ENCODE results near the gene NTRK2. TPM values are rescaled to one million over a fixed set of nuclear protein-coding genes. Genes with fewer than 3 reads are reported as not detected.

Gene NTRK2
- total and polyA plus RNA-seq, 10 of the 15 experiments (the other 5 are each of a cell fraction or from before 2014, with no cell fraction given) = 0.42 to 4.6 (median 0.65) TPM

DNA sequence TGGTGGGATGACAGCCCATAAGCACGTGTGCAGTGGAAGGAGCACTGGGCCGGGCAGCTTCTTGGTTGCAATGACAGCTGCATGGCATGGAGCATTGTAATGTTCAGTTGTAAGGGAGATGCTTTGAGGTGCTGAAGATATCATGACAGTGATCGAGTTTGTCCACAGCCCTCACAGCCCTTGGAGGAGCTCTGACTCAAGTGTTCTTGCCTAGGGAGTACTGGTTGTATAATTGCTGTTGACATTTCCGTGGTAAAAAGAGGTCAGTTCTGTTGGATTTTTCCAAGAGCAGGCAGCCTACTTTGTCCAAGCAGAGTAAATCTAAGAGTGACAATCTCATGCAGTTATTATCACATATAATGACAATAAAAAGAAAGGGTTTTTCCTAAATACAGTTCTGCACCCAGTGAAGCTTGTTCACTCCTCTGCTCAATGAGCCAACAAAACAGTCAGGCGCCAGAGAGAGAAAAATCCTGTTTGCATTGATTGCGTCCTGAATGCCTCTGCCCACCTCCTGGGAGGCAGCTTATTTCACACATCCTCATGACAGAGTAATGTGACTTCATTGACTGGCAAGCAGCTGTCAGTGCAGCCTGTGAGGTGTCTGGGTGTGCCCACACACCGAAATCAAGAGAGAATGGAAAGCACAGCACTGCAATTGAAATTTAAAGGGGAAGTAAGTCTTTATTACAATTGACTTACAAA, 248.0 kb downstream of the NTRK2 start (continued):
- TF ChIP-seq GATAD2B (conservative IDR thresholded peaks at IDR 0.05; ENCODE audit: low read depth) (no peak), ASH2L (IDR thresholded peaks at IDR 0.05; ENCODE audit: borderline replicate concordance, low read depth) (no peak), PML (IDR thresholded peaks at IDR 0.05; ENCODE audit: low read length) (no peak), BMI1 (IDR thresholded peaks at IDR 0.05; ENCODE audit: borderline replicate concordance) (no peak), IKZF1 (conservative IDR thresholded peaks at IDR 0.05) (no peak), RAD51 (IDR thresholded peaks at IDR 0.05) (no peak), EZH2 (IDR thresholded peaks at IDR 0.05; ENCODE audit: borderline replicate concordance, control insufficient read depth, low read depth, low read length) (no peak), SMARCA5 (IDR thresholded peaks at IDR 0.05) (no peak), ZNF24 (IDR thresholded peaks at IDR 0.05) (no peak), SRF (IDR thresholded peaks at IDR 0.05; ENCODE audit: low read depth in 2 of 2, low read length in 2 of 2) (no peak), MEF2A (IDR thresholded peaks at IDR 0.05; ENCODE audit: insufficient read depth, low read depth, low read length) (no peak)
- TF ChIP-seq, protein P1, sequence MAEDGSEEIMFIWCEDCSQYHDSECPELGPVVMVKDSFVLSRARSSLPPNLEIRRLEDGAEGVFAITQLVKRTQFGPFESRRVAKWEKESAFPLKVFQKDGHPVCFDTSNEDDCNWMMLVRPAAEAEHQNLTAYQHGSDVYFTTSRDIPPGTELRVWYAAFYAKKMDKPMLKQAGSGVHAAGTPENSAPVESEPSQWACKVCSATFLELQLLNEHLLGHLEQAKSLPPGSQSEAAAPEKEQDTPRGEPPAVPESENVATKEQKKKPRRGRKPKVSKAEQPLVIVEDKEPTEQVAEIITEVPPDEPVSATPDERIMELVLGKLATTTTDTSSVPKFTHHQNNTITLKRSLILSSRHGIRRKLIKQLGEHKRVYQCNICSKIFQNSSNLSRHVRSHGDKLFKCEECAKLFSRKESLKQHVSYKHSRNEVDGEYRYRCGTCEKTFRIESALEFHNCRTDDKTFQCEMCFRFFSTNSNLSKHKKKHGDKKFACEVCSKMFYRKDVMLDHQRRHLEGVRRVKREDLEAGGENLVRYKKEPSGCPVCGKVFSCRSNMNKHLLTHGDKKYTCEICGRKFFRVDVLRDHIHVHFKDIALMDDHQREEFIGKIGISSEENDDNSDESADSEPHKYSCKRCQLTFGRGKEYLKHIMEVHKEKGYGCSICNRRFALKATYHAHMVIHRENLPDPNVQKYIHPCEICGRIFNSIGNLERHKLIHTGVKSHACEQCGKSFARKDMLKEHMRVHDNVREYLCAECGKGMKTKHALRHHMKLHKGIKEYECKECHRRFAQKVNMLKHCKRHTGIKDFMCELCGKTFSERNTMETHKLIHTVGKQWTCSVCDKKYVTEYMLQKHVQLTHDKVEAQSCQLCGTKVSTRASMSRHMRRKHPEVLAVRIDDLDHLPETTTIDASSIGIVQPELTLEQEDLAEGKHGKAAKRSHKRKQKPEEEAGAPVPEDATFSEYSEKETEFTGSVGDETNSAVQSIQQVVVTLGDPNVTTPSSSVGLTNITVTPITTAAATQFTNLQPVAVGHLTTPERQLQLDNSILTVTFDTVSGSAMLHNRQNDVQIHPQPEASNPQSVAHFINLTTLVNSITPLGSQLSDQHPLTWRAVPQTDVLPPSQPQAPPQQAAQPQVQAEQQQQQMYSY (CRISPR knock-in tag; IDR thresholded peaks at IDR 0.05) = no peak
- TF ChIP-seq, protein P2, sequence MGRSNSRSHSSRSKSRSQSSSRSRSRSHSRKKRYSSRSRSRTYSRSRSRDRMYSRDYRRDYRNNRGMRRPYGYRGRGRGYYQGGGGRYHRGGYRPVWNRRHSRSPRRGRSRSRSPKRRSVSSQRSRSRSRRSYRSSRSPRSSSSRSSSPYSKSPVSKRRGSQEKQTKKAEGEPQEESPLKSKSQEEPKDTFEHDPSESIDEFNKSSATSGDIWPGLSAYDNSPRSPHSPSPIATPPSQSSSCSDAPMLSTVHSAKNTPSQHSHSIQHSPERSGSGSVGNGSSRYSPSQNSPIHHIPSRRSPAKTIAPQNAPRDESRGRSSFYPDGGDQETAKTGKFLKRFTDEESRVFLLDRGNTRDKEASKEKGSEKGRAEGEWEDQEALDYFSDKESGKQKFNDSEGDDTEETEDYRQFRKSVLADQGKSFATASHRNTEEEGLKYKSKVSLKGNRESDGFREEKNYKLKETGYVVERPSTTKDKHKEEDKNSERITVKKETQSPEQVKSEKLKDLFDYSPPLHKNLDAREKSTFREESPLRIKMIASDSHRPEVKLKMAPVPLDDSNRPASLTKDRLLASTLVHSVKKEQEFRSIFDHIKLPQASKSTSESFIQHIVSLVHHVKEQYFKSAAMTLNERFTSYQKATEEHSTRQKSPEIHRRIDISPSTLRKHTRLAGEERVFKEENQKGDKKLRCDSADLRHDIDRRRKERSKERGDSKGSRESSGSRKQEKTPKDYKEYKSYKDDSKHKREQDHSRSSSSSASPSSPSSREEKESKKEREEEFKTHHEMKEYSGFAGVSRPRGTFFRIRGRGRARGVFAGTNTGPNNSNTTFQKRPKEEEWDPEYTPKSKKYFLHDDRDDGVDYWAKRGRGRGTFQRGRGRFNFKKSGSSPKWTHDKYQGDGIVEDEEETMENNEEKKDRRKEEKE (IDR thresholded peaks at IDR 0.05) = no peak
- TF ChIP-seq, protein P3, sequence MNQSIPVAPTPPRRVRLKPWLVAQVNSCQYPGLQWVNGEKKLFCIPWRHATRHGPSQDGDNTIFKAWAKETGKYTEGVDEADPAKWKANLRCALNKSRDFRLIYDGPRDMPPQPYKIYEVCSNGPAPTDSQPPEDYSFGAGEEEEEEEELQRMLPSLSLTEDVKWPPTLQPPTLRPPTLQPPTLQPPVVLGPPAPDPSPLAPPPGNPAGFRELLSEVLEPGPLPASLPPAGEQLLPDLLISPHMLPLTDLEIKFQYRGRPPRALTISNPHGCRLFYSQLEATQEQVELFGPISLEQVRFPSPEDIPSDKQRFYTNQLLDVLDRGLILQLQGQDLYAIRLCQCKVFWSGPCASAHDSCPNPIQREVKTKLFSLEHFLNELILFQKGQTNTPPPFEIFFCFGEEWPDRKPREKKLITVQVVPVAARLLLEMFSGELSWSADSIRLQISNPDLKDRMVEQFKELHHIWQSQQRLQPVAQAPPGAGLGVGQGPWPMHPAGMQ (IDR thresholded peaks at IDR 0.05; ENCODE audit: borderline replicate concordance) = no peak
